Measurements from ENCODE around the gene GEN1.

GEN1 gene

GRCh38 chr2:17753803-17754663 is at the start of gene GEN1, which contains the start of gene SMC6:
Gene GEN1 (plus strand): TSS chr2:17754138. CDS start chr2:17759944, 5,806 bp downstream.
Gene SMC6 (minus strand): TSS chr2:17753810. CDS start chr2:17745946, 7,864 bp downstream.
- peak; percentile 64 for FAIRE-seq

GRCh38 chr2:17706845-17707244 is 47.1 kb upstream of the GEN1 start:
- FAIRE-seq: no peak

GRCh38 chr2:17708501-17708900 is 45.4 kb upstream of the GEN1 start:
- peak; percentile 70 for FAIRE-seq

GRCh38 chr2:17709897-17710296 is 44.0 kb upstream of the GEN1 start:
- FAIRE-seq: no peak

GRCh38 chr2:17710547-17711248 is 43.2 kb upstream of the GEN1 start:
- FAIRE-seq: no peak

- FAIRE-seq: no peak
These were observed 40.6 kb upstream of the GEN1 start for GRCh38 chr2:17713291-17713690.

- FAIRE-seq: no peak
These were observed 36.3 kb upstream of the GEN1 start for GRCh38 chr2:17717666-17718065.

GRCh38 chr2:17718689-17719088 is 35.2 kb upstream of the GEN1 start:
- FAIRE-seq: no peak

GRCh38 chr2:17719562-17720371 is 34.2 kb upstream of the GEN1 start:
- FAIRE-seq: peak; percentile 83

- no peak for FAIRE-seq
These were observed 25.7 kb upstream of the GEN1 start for GRCh38 chr2:17728210-17728609.

GRCh38 chr2:17729880-17730279 is 24.1 kb upstream of the GEN1 start:
- no peak for FAIRE-seq

GRCh38 chr2:17733599-17733998 is 20.3 kb upstream of the GEN1 start:
- no peak for FAIRE-seq

GRCh38 chr2:17735864-17736263 is 18.1 kb upstream of the GEN1 start:
- no peak for FAIRE-seq

GRCh38 chr2:17736989-17737388 is 16.9 kb upstream of the GEN1 start:
- no peak for FAIRE-seq

- FAIRE-seq: no peak
These were observed 13.7 kb upstream of the GEN1 start for GRCh38 chr2:17740203-17740602.

- no peak for FAIRE-seq
These were observed 6.1 kb upstream of the GEN1 start for GRCh38 chr2:17747684-17748452.

- FAIRE-seq: no peak
These were observed 5.2 kb upstream of the GEN1 start for GRCh38 chr2:17748745-17749144.

GRCh38 chr2:17749753-17750438 is 4.0 kb upstream of the GEN1 start:
- FAIRE-seq: no peak

GRCh38 chr2:17752246-17752645 is 1.7 kb upstream of the GEN1 start:
- no peak for FAIRE-seq

- no peak for FAIRE-seq
These were observed 791 bp upstream of the GEN1 start for GRCh38 chr2:17752892-17753802.

Measured in TTC549 (cell line).